GF-D8 (cell line): ENCODE results near the gene ABCA12.
"Not testable (repeated sequence)": the region's sequence is repeated elsewhere in the genome, so short reads cannot be mapped to it uniquely, and the experiment has no call there.

ENCODE experiments used
- DNase-seq: peaks from one replicate; lab custom pipeline; 2025; lab: John Stamatoyannopoulos, UW

ABCA12 gene, protein sequence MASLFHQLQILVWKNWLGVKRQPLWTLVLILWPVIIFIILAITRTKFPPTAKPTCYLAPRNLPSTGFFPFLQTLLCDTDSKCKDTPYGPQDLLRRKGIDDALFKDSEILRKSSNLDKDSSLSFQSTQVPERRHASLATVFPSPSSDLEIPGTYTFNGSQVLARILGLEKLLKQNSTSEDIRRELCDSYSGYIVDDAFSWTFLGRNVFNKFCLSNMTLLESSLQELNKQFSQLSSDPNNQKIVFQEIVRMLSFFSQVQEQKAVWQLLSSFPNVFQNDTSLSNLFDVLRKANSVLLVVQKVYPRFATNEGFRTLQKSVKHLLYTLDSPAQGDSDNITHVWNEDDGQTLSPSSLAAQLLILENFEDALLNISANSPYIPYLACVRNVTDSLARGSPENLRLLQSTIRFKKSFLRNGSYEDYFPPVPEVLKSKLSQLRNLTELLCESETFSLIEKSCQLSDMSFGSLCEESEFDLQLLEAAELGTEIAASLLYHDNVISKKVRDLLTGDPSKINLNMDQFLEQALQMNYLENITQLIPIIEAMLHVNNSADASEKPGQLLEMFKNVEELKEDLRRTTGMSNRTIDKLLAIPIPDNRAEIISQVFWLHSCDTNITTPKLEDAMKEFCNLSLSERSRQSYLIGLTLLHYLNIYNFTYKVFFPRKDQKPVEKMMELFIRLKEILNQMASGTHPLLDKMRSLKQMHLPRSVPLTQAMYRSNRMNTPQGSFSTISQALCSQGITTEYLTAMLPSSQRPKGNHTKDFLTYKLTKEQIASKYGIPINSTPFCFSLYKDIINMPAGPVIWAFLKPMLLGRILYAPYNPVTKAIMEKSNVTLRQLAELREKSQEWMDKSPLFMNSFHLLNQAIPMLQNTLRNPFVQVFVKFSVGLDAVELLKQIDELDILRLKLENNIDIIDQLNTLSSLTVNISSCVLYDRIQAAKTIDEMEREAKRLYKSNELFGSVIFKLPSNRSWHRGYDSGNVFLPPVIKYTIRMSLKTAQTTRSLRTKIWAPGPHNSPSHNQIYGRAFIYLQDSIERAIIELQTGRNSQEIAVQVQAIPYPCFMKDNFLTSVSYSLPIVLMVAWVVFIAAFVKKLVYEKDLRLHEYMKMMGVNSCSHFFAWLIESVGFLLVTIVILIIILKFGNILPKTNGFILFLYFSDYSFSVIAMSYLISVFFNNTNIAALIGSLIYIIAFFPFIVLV (N-terminal part only)

DNA sequence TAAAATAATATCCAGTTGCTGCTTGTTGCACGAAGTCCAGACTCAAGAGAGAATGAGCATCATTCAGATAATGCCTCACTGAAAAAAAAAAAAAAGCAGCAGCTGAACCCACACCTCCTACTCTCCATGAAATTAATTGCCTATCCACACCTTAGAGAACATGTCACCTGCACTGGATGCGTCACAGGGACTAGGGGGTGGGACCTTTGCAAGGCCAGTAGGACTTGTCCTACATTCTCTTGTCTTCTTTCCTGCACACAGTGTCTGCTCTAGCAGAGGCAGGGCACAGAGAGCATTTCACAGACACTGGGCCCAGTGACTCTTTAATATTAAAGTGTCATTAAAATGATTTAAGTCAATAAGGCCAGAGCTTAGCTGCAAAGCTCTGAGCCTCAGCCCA, at the start of gene ABCA12:
ABCA12 (minus strand) TSS at position 148 of the 400 bp plus-strand sequence. CDS start 418 bp downstream, outside the sequence.
- no peak for DNase-seq

DNA sequence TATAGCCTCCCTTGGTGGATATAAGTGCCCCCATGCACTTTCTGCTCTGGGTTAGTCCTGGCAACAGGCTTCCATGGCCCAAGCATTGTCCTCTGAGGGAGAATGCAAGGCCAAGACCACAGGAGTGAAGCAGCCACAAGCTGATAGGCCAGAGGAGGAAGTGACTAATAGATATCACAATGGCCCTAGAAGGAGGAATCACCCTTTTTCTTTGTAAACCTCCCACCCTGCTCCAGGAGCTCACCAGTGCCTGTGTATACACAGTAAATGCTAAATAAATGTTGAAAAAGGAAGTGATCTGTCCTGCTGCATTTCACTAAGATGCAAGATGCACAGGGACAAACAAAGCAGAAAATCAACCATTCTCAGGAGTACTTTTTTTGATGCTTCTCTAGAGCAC, 49.7 kb upstream of the ABCA12 start:
- DNase-seq, result no peak

DNA sequence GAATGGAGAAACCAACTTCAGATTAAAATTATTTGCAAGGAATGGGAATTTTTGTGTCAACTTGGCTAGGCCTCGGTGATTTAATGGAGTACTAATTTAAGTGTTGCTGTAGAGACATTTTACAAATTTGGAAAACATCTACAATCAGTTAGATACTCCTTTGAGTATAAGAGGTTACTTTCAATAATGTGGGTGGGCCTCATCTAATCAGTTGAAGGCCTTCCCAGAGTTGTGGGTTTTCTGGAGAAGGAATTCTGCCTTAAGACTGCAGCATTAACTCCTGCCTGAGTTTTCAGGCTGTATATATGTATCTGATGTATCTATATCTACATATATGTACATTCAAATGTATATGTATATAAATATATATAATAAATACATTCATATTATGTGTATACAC, 47.6 kb upstream of the ABCA12 start:
- DNase-seq, result no peak

DNA sequence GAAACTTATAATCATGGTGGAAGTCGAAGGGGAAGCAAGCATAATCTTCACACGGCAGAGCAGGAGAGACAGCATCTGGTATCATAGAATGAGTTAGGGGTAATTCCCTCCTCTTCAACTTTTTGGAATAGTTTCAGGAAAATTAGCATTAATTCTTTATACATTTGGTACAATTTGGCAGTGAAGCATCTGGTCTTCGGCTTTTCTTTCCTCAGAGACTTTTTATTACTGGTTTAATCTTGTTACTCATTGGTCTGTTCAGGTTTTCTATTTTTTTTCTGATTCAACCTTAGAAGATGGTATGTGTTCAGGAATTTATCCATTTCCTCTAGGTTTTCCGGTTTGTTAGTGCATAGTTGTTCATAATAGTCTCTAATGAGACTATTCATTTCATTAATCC, 39.7 kb upstream of the ABCA12 start:
- DNase-seq, result no peak

DNA sequence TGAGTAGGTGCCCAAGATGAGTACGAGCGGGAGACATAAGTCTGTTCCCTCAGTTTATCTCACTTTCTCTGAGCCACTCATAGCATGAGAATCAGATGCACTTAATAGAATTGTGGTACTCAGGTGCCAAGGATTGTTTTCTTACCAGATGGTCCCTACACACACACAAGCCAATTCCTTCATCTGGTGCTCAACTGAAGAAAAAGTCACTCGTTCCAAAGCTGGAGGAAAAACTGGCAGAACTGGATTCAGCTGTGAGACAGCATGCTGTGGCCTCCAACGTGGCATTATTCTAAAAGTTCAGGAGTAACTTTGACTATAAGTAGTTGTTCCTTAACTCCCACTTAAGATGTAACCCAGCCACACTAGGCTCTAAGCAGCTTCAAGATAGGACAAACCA, 33.4 kb upstream of the ABCA12 start:
- no peak for DNase-seq

DNA sequence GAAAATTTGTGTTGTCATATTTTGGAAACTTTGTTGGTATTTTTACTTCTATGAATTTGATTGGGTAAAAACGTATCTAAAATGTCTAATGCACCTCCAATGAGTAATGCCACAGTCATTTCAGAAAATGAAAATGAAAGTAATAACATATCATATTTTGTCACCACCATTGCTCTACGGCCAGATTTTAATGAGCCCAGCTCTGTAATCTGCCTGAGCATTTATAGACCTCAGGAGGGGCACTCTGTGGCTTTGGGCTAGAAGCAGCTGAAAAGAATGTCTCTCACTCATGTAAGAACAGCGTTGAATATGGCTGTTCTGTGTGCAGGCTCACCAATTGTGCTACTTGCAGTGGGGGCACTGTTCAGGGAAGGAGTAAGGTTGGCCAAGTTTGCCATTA, 32.7 kb upstream of the ABCA12 start:
- DNase-seq, result no peak

DNA sequence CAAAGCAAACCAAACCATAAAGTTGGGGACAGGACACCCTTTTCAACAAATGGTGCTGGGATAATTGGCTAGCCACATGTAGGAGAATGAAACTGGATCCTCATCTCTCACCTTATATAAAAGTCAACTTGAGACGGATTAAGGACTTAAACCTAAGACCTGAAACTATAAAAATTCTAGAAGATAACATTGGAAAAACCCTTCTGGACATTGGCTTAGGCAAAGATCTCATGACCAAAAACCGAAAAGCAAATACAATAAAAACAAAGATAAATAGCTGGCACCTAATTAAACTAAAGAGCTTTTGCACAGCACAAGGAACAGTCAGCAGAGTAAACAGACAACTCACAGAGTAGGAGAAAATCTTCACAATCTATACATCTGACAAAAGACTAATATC, 28.1 kb upstream of the ABCA12 start:
- not testable (repeated sequence) for DNase-seq

DNA sequence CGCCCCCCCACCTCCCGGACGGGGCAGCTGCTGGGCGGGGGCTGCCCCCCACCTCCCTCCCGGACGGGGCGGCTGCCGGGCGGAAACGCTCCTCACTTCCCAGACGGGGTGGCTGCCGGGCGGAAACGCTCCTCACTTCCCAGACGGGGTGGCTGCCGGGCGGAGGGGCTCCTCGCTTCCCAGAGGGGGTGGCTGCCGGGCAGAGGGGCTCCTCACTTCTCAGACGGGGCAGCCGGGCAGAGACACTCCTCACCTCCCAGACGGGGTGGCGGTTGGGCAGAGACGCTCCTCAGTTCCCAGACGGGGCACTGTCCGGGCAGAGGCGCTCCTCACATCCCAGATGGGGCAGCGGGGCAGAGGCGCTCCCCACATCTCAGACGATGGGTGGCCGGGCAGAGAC, 24.9 kb upstream of the ABCA12 start:
- DNase-seq, result not testable (repeated sequence)

DNA sequence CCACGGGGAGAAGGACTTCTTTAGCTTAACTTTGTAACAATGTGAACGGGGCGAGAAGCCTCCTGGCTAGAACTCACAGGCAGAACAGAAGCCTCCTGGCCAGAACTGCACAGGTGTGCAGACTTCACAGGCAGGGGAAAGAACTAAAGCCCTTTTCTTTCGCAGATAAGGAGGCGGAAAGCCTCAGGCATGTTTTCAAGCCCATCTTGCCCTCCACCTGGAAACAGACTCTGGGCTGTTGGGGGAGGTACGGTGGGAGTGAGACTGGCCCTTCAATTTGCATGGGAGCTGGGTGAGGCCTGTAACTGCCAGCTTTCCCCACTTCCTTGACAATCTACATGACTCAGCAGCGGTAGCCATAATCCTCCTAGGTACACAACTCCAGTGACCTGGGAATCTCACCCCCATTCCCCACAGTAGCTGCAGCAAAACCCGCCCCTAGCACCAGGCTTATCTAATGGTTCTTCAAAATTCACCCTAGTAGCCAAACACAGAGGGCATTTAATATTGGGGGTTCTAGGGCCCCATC, 22.9 kb upstream of the ABCA12 start:
- DNase-seq, result no peak

DNA sequence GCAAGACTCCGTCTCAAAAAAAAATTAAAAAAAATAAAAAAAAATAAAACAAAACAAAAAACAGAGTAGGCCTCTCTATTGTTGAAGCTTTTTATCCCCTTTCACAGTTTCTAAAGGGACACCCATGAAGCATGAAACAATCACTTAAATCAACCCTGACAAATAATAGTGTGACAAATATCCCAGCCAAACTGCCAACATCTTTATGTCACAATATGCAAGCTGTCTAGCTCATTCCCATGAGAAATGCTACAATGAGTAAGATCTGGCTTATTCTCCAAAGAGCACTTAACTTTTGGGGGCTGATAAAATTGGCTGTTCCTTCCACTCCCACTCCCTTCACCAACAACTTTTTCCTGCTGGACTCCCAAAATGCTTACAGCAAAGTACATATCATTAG, 21.7 kb upstream of the ABCA12 start:
- DNase-seq, result no peak

DNA sequence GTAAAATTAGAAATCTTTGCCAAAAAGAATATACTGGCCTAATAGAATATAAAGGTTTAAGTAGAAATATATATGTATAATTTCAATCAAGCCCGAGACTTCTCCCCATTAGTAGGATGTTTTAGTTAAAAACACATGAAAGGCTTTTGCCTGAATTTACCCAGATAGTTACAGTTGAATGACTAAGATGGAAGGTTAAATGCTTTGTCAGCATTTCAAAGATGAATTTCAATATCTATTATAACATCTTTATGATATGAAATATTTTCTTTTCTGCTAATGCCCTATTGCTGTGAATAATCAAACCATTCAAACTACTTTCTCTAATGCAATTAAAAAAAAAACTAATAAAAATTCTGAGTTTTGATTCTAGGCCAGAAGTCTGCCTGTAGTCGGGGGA, 18.0 kb upstream of the ABCA12 start:
- DNase-seq, result no peak

DNA sequence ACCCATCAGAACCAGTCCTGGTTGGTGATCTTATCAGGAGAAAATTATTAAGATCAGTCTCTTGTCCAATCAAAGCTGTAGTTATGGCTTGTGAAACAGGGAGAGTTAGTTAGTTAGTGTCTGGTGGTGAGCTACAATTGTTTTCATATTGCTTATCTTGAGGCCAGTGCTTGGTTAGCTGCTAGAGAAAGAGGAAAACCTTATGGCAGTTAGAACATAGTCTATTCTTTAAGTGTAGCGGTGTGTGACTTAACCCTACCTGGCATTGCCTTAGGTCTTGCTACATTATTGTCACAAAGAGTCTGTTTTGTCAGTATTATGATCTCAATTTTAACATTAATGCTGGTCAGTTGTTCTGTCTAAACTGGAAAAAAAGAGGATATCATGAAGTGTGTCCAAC, 11.5 kb upstream of the ABCA12 start:
- DNase-seq, result no peak

DNA sequence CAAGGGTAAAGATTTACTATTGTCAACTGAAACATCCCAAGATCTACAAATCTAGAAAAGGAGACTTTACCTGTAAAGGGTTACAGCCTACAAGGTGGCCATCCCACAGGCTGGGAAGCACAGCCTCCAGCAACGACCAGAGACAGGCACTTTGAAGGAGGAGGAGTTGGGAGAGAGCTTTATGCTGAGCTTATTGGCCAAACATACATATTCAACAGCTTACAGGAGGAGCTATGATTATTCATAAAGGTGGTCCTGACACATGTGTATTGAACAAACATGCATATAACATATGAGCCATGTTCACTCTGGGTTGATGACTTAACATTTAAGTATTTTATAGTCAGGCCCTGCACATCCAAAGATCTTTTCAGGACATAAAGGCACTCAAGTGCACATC, 11.1 kb upstream of the ABCA12 start:
- DNase-seq, result no peak

DNA sequence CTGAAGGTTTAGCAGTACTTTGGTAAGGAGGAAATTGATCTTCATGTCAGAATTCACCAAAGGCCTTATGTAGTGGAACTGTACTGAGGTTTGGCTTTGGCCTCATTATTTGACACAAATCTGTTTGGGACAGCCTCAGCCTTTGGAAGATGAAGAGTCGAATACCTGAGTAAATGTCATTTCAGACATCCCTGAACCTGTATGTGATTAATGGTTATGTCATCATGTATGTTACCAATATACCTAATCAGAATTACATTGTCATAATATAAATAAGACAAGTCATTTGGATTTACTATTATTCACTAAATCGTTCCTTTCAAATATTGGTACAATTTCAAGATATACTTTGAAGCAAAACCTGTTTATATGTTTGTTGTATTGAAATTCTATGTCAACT, 10.6 kb upstream of the ABCA12 start:
- no peak for DNase-seq

DNA sequence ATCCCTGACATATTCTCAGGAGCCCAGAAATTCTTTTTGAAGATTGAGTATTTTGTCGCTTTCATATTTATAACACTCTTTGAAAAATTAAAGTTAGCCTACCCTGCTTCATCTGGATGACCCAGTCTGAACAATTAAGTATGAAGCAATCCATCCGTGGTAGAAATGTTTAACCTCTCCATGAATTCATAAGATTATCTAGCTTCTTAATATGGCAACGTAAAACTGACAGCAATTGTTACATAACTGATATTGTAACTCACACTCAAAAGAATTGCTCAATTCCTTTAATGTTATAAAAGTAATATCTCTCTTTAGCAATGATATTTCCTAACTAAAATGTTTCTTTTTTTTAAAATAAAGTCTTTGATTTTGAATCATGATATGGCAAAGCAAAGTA, 7.2 kb upstream of the ABCA12 start:
- no peak for DNase-seq

DNA sequence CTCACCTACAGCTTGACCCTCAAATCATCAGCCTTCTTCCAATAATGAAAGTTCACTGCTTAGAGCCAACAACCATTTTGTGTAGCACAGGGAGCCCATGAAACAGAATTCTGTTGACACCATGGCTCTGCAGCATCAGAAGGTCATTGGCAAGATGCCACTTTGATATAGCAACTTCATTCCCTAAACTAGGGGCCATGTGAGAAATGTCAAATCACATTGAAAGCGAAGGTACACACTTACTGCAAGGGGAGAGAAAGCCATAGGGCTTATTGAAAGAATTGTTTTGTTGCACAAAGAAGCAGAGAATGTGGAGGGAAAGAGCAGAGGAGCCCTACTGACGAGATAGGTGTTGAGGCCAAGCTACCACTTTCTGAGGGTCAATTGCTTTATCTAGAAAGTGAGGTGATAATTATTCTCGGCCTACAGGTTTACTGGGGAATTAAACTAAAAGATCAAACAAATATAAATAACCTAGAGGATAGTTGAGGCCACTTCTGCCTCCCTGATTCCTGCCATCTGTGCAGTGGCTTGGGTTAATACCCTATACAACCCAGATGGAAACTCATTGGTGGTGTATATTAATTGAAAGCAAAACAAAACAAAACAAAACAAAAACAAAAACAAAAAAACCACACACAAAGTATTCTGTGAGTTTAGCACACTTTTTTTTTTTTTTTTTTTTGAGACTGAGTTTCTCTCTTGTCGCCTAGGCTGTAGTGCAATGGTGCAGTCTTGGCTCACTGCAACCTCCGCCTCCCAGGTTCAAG, 5.9 kb upstream of the ABCA12 start:
- no peak for DNase-seq

DNA sequence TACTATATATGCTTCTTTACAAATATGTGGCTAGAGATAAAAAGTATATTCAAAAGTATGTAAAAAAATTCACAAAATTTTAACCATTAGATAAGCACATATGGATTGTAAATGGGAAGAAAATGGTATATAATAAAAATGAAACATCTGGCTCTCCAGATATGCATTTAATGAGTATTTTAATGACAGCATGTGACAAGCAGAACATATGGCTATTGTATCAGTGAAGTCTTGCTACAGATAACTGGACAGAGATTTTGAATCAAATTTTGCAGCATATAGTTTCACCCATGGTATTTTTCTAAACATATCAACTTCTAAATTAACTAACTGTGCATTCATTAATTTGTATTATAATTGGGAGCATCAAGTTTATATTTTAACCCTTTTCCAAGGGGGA, 5.0 kb upstream of the ABCA12 start:
- DNase-seq, result no peak

DNA sequence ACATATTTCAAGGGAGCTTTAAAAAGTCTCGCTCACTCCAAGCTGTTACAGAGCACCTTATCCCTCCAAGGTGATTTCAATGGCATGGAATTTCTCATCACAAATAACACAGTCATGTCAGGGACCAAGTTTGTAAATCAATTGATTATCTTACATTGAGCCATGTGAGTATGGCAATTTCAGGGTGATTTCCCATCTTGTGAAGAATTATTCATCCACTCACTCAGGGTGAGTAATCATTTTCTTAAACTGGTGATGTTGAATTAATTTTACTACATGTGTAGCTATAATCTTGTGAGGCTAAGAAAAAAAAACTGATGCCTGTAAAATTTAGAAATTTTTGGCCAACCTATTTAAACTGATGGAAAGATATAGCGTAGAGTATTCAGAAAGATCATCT, 3.3 kb upstream of the ABCA12 start:
- DNase-seq, result no peak

DNA sequence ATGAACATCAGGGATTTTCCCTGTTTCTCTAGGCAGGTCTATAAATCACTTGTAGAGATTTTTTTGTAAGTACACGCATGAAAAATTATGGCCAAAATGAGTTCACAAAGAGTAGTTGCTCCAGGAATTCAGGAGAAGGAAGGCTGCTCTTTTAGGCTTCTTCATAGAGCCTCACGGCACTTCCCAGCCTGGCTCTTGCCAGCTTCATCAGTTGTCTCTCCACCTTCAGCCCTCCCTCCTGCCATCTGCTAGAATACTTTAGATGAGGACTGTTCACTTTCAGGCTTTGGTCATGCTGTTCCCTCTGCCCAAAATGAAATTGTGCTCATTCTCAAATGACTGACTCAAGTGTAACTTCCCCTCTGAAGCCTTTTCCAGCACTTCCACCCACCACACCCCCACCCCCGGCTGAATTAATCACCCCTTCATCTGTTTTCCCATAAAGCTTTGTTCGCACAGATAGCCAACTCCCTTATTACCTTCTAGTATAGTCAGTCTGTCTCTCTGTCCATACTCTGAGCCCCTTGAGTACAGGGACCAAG, 1.8 kb upstream of the ABCA12 start:
- no peak for DNase-seq

DNA sequence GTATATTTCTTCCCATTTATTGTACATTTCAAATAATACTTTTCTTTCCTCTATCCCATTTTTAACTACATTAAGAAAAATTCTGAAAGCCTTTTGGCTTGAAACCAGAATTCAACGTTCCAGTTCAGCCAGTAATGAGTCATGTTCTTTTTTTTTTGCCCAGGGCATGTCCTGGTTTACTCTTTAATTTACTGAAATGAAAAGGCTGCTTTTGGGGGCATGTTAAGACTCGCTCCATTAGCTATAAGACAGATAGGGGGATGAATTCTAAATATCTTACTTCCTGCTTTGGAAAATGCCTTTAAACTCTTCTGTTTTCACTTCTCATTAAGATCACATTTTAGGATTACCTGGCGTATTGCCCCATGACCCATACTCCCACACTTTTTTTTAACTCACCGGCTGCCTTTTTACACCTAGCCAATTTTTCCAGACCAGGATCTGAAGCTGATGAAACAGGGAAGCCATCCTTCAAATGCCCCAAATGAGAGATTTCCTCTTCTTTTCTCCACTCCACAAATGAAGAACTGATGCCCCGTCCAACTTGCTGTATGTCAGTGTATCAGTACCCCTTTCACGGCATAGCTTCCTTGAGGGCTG, 585 bp downstream of the ABCA12 start:
- no peak for DNase-seq

DNA sequence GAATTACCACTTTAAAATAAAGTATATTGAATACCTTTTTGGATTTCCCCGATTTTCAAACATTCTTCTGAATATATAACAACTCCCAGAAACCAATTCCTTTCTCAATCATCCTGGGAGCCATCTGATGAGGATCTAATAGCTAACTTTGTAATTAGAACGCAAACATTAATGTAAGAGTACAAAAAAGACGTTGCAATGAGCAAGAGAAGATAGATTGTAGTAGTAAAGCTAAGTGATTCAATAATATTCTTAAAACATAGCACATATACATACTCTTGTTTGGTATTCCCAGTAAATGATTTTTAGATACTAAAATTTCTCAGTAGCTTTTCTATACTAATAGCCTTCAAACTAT, 1.1 kb downstream of the ABCA12 start:
- DNase-seq, result no peak
